ENCODE results near the gene HS1BP3. TPM values are rescaled to one million over a fixed set of nuclear protein-coding genes. Genes with fewer than 3 reads are reported as not detected.

Gene HS1BP3
- total RNA-seq, 1 experiment from 2014 or later: 34.2 TPM

DNA sequence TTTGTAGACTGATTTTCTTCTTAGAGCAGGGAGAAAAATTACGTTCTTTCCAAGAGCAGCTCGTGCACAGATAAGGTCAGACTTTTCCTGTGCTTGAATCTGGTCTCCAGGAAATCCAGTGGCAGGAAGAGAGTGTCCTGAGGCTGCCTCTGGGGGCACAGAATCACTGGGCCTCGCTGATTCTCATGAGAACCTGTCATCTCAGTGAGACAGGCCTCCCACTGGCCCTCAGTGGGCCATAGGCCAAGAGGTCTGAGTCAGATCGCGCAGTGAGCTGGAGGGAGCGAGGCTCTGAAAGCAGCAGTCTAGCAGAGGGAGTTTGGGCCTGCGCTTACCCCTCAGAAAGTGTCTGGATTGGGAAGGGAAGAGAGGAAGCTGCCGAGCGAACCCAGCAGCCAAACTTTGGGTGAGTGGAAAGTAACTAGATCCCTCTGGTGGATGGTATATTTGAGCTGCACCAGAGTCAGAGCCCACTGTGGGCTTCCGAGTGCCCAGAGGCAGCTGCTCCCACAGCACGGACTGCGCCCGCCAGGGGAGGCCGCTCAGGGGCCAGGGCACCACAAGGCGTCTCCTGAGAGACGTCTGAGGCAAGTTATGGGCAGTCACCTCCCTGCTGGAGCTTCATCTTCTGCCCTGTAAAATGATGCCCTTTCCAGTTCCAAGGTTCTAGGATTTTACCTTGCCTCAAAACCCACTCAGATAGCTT is 24.2 kb upstream of the HS1BP3 start:
- peak; percentile 78 for DNase-seq (ENCODE audit: low read depth)

- no peak for DNase-seq (ENCODE audit: low read depth)
Measured at GRCh38 chr2:20674309-20674965, 23.5 kb upstream of the HS1BP3 start.

DNA sequence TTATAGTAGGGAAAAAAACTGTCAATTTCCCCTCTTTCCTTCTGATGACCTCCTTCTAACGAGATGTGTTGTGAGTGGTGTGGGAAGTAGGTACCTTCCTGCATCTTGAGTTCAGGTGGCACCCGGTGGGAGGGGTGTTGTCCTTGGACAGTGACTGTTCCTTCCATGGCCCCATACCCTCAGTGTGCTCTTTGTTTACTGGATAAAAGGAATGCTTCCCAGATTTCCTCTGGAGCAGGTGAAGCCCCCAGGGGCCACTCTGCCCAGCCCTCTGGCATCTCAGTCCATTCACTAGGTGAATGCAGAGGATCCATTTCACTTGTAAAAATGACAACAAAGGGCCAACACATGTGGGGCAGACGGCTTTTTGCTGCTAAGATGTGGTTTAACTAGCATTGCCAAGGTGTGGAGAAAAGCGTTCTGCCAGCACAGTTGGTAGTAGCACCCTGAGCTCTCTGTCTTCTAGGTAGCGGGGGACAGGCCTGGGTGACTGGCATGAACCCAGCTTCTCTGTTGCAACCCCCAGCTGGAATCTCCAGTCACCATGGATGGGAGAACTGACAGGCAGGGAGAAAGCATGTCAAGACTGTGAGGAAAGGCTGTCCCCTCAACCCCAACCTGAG is 22.9 kb upstream of the HS1BP3 start:
- DNase-seq (ENCODE audit: low read depth): no peak

DNA sequence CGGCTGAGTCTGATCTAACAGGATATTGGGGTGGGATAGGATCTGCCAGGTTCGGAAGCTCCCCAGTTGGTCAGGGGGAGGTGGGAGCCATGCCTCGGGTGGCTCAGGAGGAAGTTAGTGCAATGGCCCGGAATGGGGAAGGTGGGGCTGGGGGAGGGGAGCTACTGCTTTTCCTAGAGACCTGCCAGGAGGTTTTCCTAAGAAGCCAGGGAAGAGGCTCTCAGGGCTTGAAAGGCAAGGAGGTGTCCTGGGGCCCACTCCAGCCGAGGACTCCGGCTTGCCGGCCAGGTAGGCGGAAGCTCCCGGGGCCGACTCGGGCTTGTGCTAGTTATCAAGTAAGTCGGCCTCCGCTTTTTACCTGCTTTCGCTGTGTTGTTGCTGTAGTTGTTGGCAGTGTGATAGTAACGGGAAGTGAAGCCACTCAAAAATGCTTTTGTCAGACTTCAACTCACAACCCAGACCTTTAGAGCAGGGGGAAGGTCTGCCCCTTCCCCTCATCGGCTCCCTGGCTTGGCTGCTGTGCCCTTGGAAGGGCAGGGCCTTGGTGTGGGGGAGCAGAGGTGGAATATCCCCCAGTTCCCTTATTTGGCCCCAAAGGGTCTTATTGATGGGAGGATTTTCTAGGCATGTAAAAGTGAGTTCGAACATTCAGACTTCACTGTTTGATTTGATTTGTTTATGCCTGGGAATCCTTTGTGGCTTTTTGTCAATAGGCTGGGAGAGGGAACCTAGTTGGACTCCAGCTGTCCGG is 21.5 kb upstream of the HS1BP3 start:
- no peak for DNase-seq (ENCODE audit: low read depth)

GRCh38 chr2:20671736-20672080 is 20.8 kb upstream of the HS1BP3 start:
- DNase-seq (ENCODE audit: low read depth): no peak

GRCh38 chr2:20671036-20671735 is 20.3 kb upstream of the HS1BP3 start:
- DNase-seq (ENCODE audit: low read depth): no peak

GRCh38 chr2:20670315-20671035 is 19.6 kb upstream of the HS1BP3 start:
- DNase-seq (ENCODE audit: low read depth): no peak

DNA sequence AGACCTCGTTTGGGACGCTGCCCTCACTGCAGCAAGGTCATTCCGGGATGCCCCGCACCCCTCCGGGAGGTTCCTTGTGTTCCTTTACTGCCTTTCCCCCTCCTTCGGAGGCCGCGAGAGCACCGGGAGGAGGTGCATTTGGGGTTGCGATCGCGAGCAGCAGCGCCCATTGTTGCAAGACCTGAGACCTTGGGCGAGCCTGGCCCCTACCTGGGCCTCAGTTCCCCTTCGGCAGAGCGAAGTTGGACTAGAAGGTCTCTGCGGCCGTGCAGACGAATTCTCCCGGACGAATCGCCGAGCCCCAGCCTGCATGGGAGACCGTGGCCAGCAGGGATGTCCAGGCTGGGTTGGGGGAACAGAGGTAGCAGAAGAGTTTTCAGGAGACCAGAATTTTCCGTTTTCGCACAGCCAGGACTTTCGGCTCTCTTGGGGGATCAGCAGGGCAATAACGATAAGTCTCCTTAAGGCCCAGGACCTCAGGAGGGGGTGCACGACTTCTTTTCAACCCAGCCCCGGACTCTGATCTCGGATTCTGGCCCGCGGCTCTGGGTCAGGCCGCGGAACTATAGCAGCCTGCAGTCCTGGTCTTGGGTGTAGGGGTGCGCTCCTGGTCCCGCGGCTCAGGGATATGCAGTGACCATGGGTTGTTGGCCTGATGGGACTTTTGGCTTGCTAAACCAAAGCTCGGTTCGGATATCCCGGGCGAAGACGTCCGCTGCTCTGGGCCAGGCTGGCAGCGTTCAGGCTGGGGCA is 18.8 kb upstream of the HS1BP3 start:
- DNase-seq (ENCODE audit: low read depth): no peak

- no peak for DNase-seq (ENCODE audit: low read depth)
Measured at GRCh38 chr2:20668871-20669475, 18.1 kb upstream of the HS1BP3 start.

DNA sequence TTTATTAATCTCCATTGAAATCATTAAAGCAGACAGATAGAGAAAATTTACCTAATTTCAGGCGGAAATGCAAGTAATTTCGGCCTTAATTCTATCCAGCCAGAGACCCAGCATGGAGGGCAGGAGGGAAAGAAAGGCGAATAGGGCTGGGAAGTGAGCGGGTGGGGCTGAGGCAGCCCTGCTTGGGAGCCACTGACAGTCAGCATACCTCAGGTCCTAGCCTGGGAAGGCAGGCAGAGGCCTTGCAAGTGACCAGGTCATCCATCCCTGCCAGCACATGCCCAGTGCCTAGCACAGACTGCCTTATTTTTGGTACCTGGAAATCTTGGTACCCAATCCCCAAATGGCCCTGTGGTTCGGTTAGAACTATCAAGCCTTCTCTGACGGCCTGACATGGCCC is 17.6 kb upstream of the HS1BP3 start:
- DNase-seq (ENCODE audit: low read depth): no peak

- no peak for DNase-seq (ENCODE audit: low read depth)
Measured at GRCh38 chr2:20667531-20668401, 16.9 kb upstream of the HS1BP3 start.

DNA sequence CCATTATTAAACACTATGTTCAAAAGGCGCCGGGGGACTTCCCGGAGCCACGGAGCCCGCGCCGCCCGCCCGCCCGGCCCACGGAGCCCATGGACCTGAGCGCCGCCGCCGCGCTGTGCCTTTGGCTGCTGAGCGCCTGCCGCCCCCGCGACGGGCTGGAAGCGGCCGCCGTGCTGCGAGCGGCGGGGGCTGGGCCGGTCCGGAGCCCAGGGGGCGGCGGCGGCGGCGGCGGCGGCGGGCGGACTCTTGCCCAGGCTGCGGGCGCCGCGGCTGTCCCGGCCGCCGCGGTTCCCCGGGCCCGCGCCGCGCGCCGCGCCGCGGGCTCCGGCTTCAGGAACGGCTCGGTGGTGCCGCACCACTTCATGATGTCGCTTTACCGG is 16.2 kb upstream of the HS1BP3 start:
- DNase-seq (ENCODE audit: low read depth): no peak

DNA sequence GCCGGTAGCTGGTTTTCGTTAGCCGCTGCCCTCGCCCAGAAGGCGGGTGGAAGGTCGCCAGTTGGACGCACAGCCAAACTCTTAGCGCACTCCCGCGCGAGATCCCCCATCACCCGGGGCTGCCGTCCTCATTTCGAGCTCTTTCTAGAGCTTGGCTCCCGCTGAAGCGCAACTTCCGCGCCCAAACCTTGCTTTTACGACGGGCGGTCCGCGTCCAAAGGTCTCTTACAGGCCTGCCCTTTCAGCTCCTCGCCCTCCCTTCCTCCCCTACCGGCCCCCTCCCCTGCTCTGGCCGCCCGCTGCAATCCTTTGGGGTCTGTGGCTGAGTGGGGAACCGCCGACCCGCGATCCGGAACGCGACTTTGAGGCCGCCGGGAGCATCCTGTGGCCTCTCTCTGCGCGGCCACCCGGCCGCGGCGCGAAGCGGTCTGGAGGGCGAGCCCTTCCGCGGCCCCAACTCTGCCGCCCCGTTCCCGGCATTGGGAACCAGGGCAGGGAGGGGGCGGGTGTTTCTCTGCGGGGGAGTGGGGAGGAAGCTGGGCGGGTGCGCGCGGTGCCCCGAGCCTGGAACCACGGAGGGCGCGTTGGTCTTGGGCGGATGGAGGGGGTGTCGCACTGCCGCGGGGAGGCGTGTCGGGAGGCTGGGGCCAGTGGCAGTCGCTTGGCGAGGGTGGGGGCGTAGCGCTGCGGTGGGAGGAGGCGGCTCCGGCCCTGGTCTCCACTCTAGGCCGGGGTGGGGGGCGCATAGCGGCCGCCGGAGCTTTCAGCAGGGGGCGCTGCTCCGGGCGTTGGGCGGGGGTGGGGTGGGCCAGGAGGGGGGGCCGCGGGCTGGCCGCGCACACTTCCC is 15.6 kb upstream of the HS1BP3 start, which contains the start of gene GDF7:
GDF7 (plus strand) TSS at position 841 of the 847 bp plus-strand sequence. CDS start 96 bp downstream, outside the sequence.
- DNase-seq (ENCODE audit: low read depth): no peak

GRCh38 chr2:20666005-20666303 is 15.1 kb upstream of the HS1BP3 start:
- DNase-seq (ENCODE audit: low read depth): no peak

GRCh38 chr2:20665243-20666004 is 14.5 kb upstream of the HS1BP3 start:
- no peak for DNase-seq (ENCODE audit: low read depth)

GRCh38 chr2:20664431-20665242 is 13.7 kb upstream of the HS1BP3 start:
- no peak for DNase-seq (ENCODE audit: low read depth)

- DNase-seq (ENCODE audit: low read depth): no peak
Measured at GRCh38 chr2:20664071-20664390, 13.1 kb upstream of the HS1BP3 start.

All from LHCN-M2 (cell line).